ENCODE data around the gene KPNA1. TPM values are rescaled to one million over a fixed set of nuclear protein-coding genes. Genes with fewer than 3 reads are reported as not detected.
A peak's percentile ranks its signal among the peaks of the same experiment; 100 is the strongest.

KPNA1 gene
- total RNA-seq, 1 donor from 2014 or later = 72.9 TPM

- Mint-ChIP-seq H3K4me1 (no peaks in the 10 kb centered on the region), H3K9me3 (peaks cover 4% of the 10 kb centered on the region), H3K36me3 (ENCODE audit: low read depth) (peaks cover 83% of the 10 kb centered on the region), H3K27me3 (no peaks in the 10 kb centered on the region), H3K4me3 (no peak overlapping the region), H3K27ac (no peak overlapping the region)
- no peak for TF ChIP-seq CTCF (IDR thresholded peaks at IDR 0.05)
- DNase-seq (no peak), ATAC-seq (ENCODE audit: low read depth) (no peak)
- ChIA-PET CTCF (no interaction called here), POLR2A (no interaction called here)
- intact Hi-C loops (cut with micrococcal nuclease) = no loop called here
Measured at GRCh38 chr3:122430371-122430770, 84.4 kb downstream of the KPNA1 start.

- Mint-ChIP-seq H3K27me3 (no peaks in the 10 kb centered on the region), H3K36me3 (ENCODE audit: low read depth) (peaks cover 79% of the 10 kb centered on the region), H3K27ac (no peak overlapping the region), H3K4me1 (no peaks in the 10 kb centered on the region), H3K9me3 (peaks cover 4% of the 10 kb centered on the region), H3K4me3 (no peak overlapping the region)
- no peak for ATAC-seq (ENCODE audit: low read depth)
- CTCF ChIA-PET = no interaction called here
- intact Hi-C loops (cut with micrococcal nuclease) = no loop called here
- DNase-seq = no peak
- POLR2A ChIA-PET = interaction anchor here (0.6 kb wide), 1 partner anchor 136 kb away, joined by 4 read pairs; the partner anchor contains the start of genes DTX3L and PARP9
- no peak for TF ChIP-seq CTCF (IDR thresholded peaks at IDR 0.05)
Measured at GRCh38 chr3:122427857-122428471, 86.8 kb downstream of the KPNA1 start.

GRCh38 chr3:122421836-122422235, 92.9 kb downstream of the KPNA1 start:
- no peak for TF ChIP-seq CTCF (IDR thresholded peaks at IDR 0.05)
- no peak overlapping the region for H3K27ac Mint-ChIP-seq
- CTCF ChIA-PET = no interaction called here
- intact Hi-C loops (cut with micrococcal nuclease) = no loop called here
- no peak overlapping the region for H3K4me3 Mint-ChIP-seq
- H3K27me3 Mint-ChIP-seq = no peaks in the 10 kb centered on the region
- H3K4me1 Mint-ChIP-seq = peaks cover 14% of the 10 kb centered on the region
- DNase-seq (no peak), ATAC-seq (ENCODE audit: low read depth) (no peak)
- H3K9me3 Mint-ChIP-seq = no peaks in the 10 kb centered on the region
- POLR2A ChIA-PET = no interaction called here
- H3K36me3 Mint-ChIP-seq (ENCODE audit: low read depth) = peaks cover 50% of the 10 kb centered on the region

GRCh38 chr3:122421101-122421500, 93.6 kb downstream of the KPNA1 start:
- Mint-ChIP-seq H3K27ac (no peak overlapping the region), H3K27me3 (no peaks in the 10 kb centered on the region), H3K9me3 (no peaks in the 10 kb centered on the region), H3K36me3 (ENCODE audit: low read depth) (peaks cover 48% of the 10 kb centered on the region), H3K4me1 (peaks cover 20% of the 10 kb centered on the region), H3K4me3 (no peak overlapping the region)
- CTCF ChIA-PET = no interaction called here
- no peak for TF ChIP-seq CTCF (IDR thresholded peaks at IDR 0.05)
- no peak for DNase-seq
- POLR2A ChIA-PET = interaction anchor here (0.6 kb wide), 1 partner anchor 79 kb away, joined by 4 read pairs; no protein-coding TSS in a partner anchor
- intact Hi-C loops (cut with micrococcal nuclease) = no loop called here
- ATAC-seq (ENCODE audit: low read depth) = no peak

- H3K4me1 Mint-ChIP-seq = peaks cover 46% of the 10 kb centered on the region
- ChIA-PET POLR2A (interaction anchor here (0.7 to 3.8 kb wide), 11 partner anchors 20 to 868 kb away, joined by 4 to 55 read pairs (median 5); partner anchors contain the start of genes DTX3L, FAM162A, HSPBAP1 and KPNA1), CTCF (interaction anchor here (1.9 kb wide), 1 partner anchor 33 kb away, joined by 11 read pairs; the partner anchor contains the start of gene FAM162A)
- H3K27me3 Mint-ChIP-seq = no peaks in the 10 kb centered on the region
- ATAC-seq (ENCODE audit: low read depth) = no peak
- peaks cover 44% of the 10 kb centered on the region for H3K36me3 Mint-ChIP-seq (ENCODE audit: low read depth)
- DNase-seq = no peak
- no peaks in the 10 kb centered on the region for H3K9me3 Mint-ChIP-seq
- H3K27ac Mint-ChIP-seq = peak overlapping the region; percentile 100
- intact Hi-C loops (cut with micrococcal nuclease) = loop anchor here (1.0 to 10.0 kb wide), 12 partner anchors 34 to 1674 kb away; partner anchors contain the start of genes EAF2, GOLGB1, GTF2E1 and HACD2
- peak overlapping the region; percentile 98 for H3K4me3 Mint-ChIP-seq
- no peak for TF ChIP-seq CTCF (IDR thresholded peaks at IDR 0.05)
Measured at GRCh38 chr3:122416966-122417365, 97.8 kb downstream of the KPNA1 start.

Data from activated B cell treated with CpG ODN at 0.5 μM for 24 hours (primary cell).